H1 (cell line): Measurements from ENCODE around the gene RSBN1. TPM values are rescaled to one million over a fixed set of nuclear protein-coding genes. Genes with fewer than 3 reads are reported as not detected.

Experiments
- CTCF ChIA-PET: fragments of 300-600 bp; sonication (Branson Sonifier 250); formaldehyde crosslinking; loops from one replicate; lab custom pipeline; 2021; ENCODE audit not compliant: partially characterized antibody; lab: Charles Lee
- POLR2A ChIA-PET: fragments of 300-600 bp; sonication (Branson Sonifier 250); formaldehyde crosslinking; loops from one replicate; lab custom pipeline; 2021; ENCODE audit warnings: inconsistent platforms; ENCODE audit not compliant: partially characterized antibody; lab: Charles Lee
- DNase-seq, 2 experiments: peaks; one replicate each; pipeline versions ENCODE4 v3.0.0 to v3.0.0-alpha.2; 2010 to 2022; ENCODE audit warnings: low spot score in 2 of 2, low read depth in 1 of 2, mixed read lengths in 1 of 2
- FAIRE-seq: peaks from 2 replicates; lab custom pipeline; 2011; peaks lifted over from hg19 to GRCh38; lab: Jason Lieb, UNC
- H2AFZ ChIP-seq: 2 replicates; pipeline ENCODE4 v1.8.1; 2012; ENCODE audit warnings: low read length, inconsistent platforms
- H2AK5ac ChIP-seq: 2 replicates; pipeline ENCODE4 v1.6.1; 2013; ENCODE audit warnings: low read depth, low read length
- H2BK120ac ChIP-seq: replicated peaks from 2 replicates; pipeline ENCODE3; 2013; ENCODE audit warnings: low read depth, low read length, inconsistent platforms
- H2BK12ac ChIP-seq: 2 replicates; pipeline ENCODE4 v1.6.1; 2013; ENCODE audit warnings: low read depth, low read length
- H2BK15ac ChIP-seq: 2 replicates; pipeline ENCODE4 v1.6.1; 2013; ENCODE audit warnings: low read length
- H2BK20ac ChIP-seq: 2 replicates; pipeline ENCODE4 v1.6.1; 2013; ENCODE audit warnings: low read length
- H2BK5ac ChIP-seq: 2 replicates; pipeline ENCODE4 v1.6.1; 2013; ENCODE audit warnings: low read depth, low read length
- H3K14ac ChIP-seq: 2 replicates; pipeline ENCODE4 v1.6.1; 2013; ENCODE audit warnings: inconsistent platforms; ENCODE audit not compliant: insufficient read length
- H3K18ac ChIP-seq: 2 replicates; pipeline ENCODE4 v1.6.1; 2013; ENCODE audit warnings: low read length; ENCODE audit errors: extremely low read depth
- H3K23ac ChIP-seq: 2 replicates; pipeline ENCODE4 v1.6.1; 2013; ENCODE audit warnings: inconsistent platforms; ENCODE audit not compliant: insufficient read length
- H3K23me2 ChIP-seq: 2 replicates; pipeline ENCODE4 v1.6.1; 2013; ENCODE audit warnings: low read depth, low read length
- H3K27ac ChIP-seq: 2 replicates; pipeline ENCODE4 v1.6.1; 2011; ENCODE audit warnings: low read depth, low read length, inconsistent platforms
- H3K27me3 ChIP-seq, 4 experiments: replicated peaks in 1 of 4; 1 replicate in 1 of 4; 2 replicates in 3 of 4; pipeline versions ENCODE4 v1.6.1 to v1.8.1; 2011 to 2013; ENCODE audit warnings: low read length in 3 of 4, mild to moderate bottlenecking in 3 of 4, inconsistent platforms in 2 of 4, mixed read lengths in 2 of 4, moderate library complexity in 1 of 4; ENCODE audit not compliant: control insufficient read depth in 3 of 4, insufficient read depth in 3 of 4; ENCODE audit errors: extremely low read depth in 1 of 4
- H3K36me3 ChIP-seq, 4 experiments: 2 replicates each; pipeline versions ENCODE4 v1.6.1 to v1.8.1; 2011 to 2013; ENCODE audit warnings: mild to moderate bottlenecking in 4 of 4, low read length in 3 of 4, moderate library complexity in 2 of 4, control low read depth in 1 of 4, inconsistent platforms in 1 of 4; ENCODE audit not compliant: insufficient read depth in 4 of 4, control insufficient read depth in 2 of 4
- H3K4ac ChIP-seq: replicated peaks from 2 replicates; pipeline ENCODE3; 2013; ENCODE audit warnings: low read length, low read depth, mixed read lengths, inconsistent platforms; ENCODE audit not compliant: insufficient read length
- H3K4me1 ChIP-seq, 4 experiments: replicated peaks in 1 of 4; 1 replicate in 1 of 4; 2 replicates in 3 of 4; pipeline versions ENCODE4 v1.6.1 to v1.8.1; 2011 to 2013; ENCODE audit warnings: low read length in 3 of 4, inconsistent platforms in 2 of 4, mixed read lengths in 1 of 4; ENCODE audit not compliant: insufficient read depth in 4 of 4, control insufficient read depth in 3 of 4
- H3K4me2 ChIP-seq, 2 experiments: 2 replicates each; pipeline versions ENCODE4 v1.6.1 to v1.8.1; 2011 to 2013; ENCODE audit warnings: low read depth in 2 of 2, low read length in 2 of 2, control low read depth in 1 of 2, inconsistent platforms in 1 of 2, mild to moderate bottlenecking in 1 of 2; ENCODE audit not compliant: insufficient read depth in 1 of 2
- H3K4me3 ChIP-seq, 4 experiments: fragments of 200-600, 300-600 bp in 1 of 4; sonication (generic), shearing (Covaris generic), sonication (Bioruptor Twin) in 1 of 4; 2 replicates each; pipeline versions ENCODE4 v1.5.1 to v1.8.1; 2011 to 2016; ENCODE audit warnings: low read length in 4 of 4, low read depth in 3 of 4, control low read depth in 2 of 4, inconsistent platforms in 2 of 4, mild to moderate bottlenecking in 2 of 4, mixed read lengths in 1 of 4, moderate library complexity in 1 of 4; ENCODE audit not compliant: insufficient read depth in 2 of 4; ENCODE audit errors: extremely low read depth in 1 of 4
- H3K56ac ChIP-seq: replicated peaks from 2 replicates; pipeline ENCODE3; 2013; ENCODE audit warnings: low read depth, mild to moderate bottlenecking, mixed read lengths, low read length, inconsistent platforms; ENCODE audit not compliant: insufficient read length
- H3K79me1 ChIP-seq: 2 replicates; pipeline ENCODE4 v1.6.1; 2013; ENCODE audit warnings: low read depth, low read length, control low read depth
- H3K79me2 ChIP-seq, 2 experiments: 2 replicates each; pipeline versions ENCODE4 v1.6.1 to v1.8.1; 2012 to 2013; ENCODE audit warnings: low read length in 2 of 2, mild to moderate bottlenecking in 2 of 2, inconsistent platforms in 1 of 2; ENCODE audit not compliant: insufficient read depth in 2 of 2, control insufficient read depth in 1 of 2
- H3K9ac ChIP-seq, 4 experiments: replicated peaks in 1 of 4; 1 replicate in 1 of 4; 2 replicates in 3 of 4; pipeline versions ENCODE4 v1.6.1 to v1.8.1; 2011 to 2013; ENCODE audit warnings: low read depth in 3 of 4, low read length in 3 of 4, control low read depth in 2 of 4, mild to moderate bottlenecking in 2 of 4, moderate library complexity in 2 of 4, inconsistent platforms in 1 of 4; ENCODE audit errors: extremely low read depth in 1 of 4
- H3K9me3 ChIP-seq, 2 experiments: 2 replicates each; pipeline versions ENCODE4 v1.6.1 to v1.8.1; 2012 to 2013; ENCODE audit warnings: mild to moderate bottlenecking in 2 of 2, moderate library complexity in 2 of 2, control low read depth in 1 of 2, inconsistent platforms in 1 of 2, low read depth in 1 of 2, low read length in 1 of 2, mixed read lengths in 1 of 2; ENCODE audit not compliant: insufficient read depth in 2 of 2
- H4K20me1 ChIP-seq, 2 experiments: replicated peaks in 1 of 2; 2 replicates each; pipeline versions ENCODE3 to v1.8.1; 2011 to 2013; ENCODE audit warnings: inconsistent platforms in 2 of 2, low read length in 2 of 2, mild to moderate bottlenecking in 1 of 2; ENCODE audit not compliant: insufficient read depth in 2 of 2, control insufficient read depth in 1 of 2
- H4K5ac ChIP-seq: 2 replicates; pipeline ENCODE4 v1.6.1; 2013; ENCODE audit warnings: low read length, low read depth, mixed read lengths, inconsistent platforms; ENCODE audit not compliant: insufficient read length
- H4K8ac ChIP-seq: 2 replicates; pipeline ENCODE4 v1.8.0; 2013; ENCODE audit warnings: mild to moderate bottlenecking, moderate library complexity, low read length, inconsistent platforms; ENCODE audit not compliant: insufficient read depth; ENCODE audit errors: extremely low read depth
- H4K91ac ChIP-seq: replicated peaks from 2 replicates; pipeline ENCODE3; 2013; ENCODE audit warnings: low read length, mixed read lengths, inconsistent platforms; ENCODE audit not compliant: insufficient read length
- BACH1 ChIP-seq: IDR thresholded peaks from 2 replicates; pipeline ENCODE4 v1.6.1; 2012; ENCODE audit warnings: low read length, improper control_type of control experiment
- CBX8 ChIP-seq: fragments of 300-800, 300-1000 bp; sonication (generic); IDR thresholded peaks from 2 replicates; pipeline ENCODE4 v1.7.1; 2016; ENCODE audit warnings: low read depth, low read length, borderline replicate concordance
- KDM4A ChIP-seq: IDR thresholded peaks from one replicate; pipeline ENCODE4 v1.7.1; 2012; ENCODE audit warnings: low read depth, mild to moderate bottlenecking, moderate library complexity, low read length, inconsistent platforms; ENCODE audit not compliant: severe bottlenecking
- SAP30 ChIP-seq: fragments of 300-600 bp; sonication (generic); IDR thresholded peaks from 2 replicates; pipeline ENCODE4 v1.7.1; 2012; ENCODE audit warnings: low read length, moderate library complexity, mild to moderate bottlenecking, inconsistent platforms; ENCODE audit not compliant: insufficient read depth, insufficient replicate concordance
- TEAD4 ChIP-seq: IDR thresholded peaks from 2 replicates; pipeline ENCODE4 v1.6.1; 2012; ENCODE audit warnings: low read depth, low read length, inconsistent platforms, mixed read lengths
- YY1 ChIP-seq: IDR thresholded peaks from 2 replicates; pipeline ENCODE4 v1.6.1; 2011; ENCODE audit warnings: low read depth, mild to moderate bottlenecking, low read length
- WGBS, 2 experiments: shearing (Covaris generic) in 1 of 2; methylation state at CpG; one replicate each; pipeline versions ENCODE4 v1.1.6 to v1.1.7; 2013 to 2015; ENCODE audit warnings: low lambda C conversion rate in 2 of 2, mixed read lengths in 2 of 2, inconsistent platforms in 1 of 2, low coverage in 1 of 2, missing lambda C conversion rate in 1 of 2; ENCODE audit not compliant: insufficient replicate concordance in 2 of 2, insufficient coverage in 1 of 2, insufficient read length in 1 of 2; ENCODE audit errors: extremely low coverage in 1 of 2, missing lambda C conversion rate in 1 of 2; 5-methylcytosine and 5-hydroxymethylcytosine counted together
- polyA plus RNA-seq, 7 experiments: library from polyadenylated mRNA; depleted of rRNA in 3 of 7; stranded (reverse) in 5 of 7; unstranded in 2 of 7; fragments of >200 nt in 5 of 7; fragments of 200-250 nt in 2 of 7; gene quantifications; 1 replicate in 5 of 7; 2 replicates in 1 of 7; 4 replicates in 1 of 7; pipeline versions ENCODE4 v1.2.1 to v1.2.3, GENCODE V29; 2011 to 2013; ENCODE audit warnings: missing spikeins in 2 of 7, mixed read lengths in 2 of 7
- total RNA-seq: library from RNA; stranded (reverse); fragmentation: NEBNext Ultra II Directional; extraction: Animal tissue kit (Norgen Biotek cat#: 25700); gene quantifications from 2 replicates; pipeline ENCODE4 v1.2.1, GENCODE V29; 2021

Gene RSBN1
- total and polyA plus RNA-seq, 2 of the 8 experiments (the other 6 are each of a cell fraction or from before 2014, with no cell fraction given): 4.2 to 17.6 TPM

GRCh38 chr1:113770031-113770430, 42.2 kb downstream of the RSBN1 start:
- no peaks in the 10 kb centered on the region for H4K20me1 ChIP-seq
- no peak overlapping the region for H2BK15ac ChIP-seq
- H2AFZ ChIP-seq: no peak overlapping the region
- POLR2A ChIA-PET: no interaction called here
- peaks cover 0 to 10% (median 2%) of the 10 kb centered on the region in 4 experiments; a peak in 3 of 7 replicates for H3K4me1 ChIP-seq
- no peak overlapping the region for H3K14ac ChIP-seq
- H2BK120ac ChIP-seq: no peak overlapping the region
- no peak overlapping the region for H2BK5ac ChIP-seq
- peaks cover 0 to 15% (median 6%) of the 10 kb centered on the region in 4 experiments; a peak in 6 of 8 replicates for H3K36me3 ChIP-seq
- no peak overlapping the region for H3K27ac ChIP-seq
- H4K91ac ChIP-seq: no peak overlapping the region
- FAIRE-seq (no peak), DNase-seq (no peak)
- TF ChIP-seq BACH1: no peak
- no peak for TF ChIP-seq SAP30
- TF ChIP-seq TEAD4: no peak
- no peak for TF ChIP-seq YY1
- no peak for TF ChIP-seq KDM4A
- no peak for TF ChIP-seq CBX8
- 100% methylated on average over 1 of the region's 1 CpG; no CpG with 5 or more reads in 1 of the 2 experiments for WGBS, 2 experiments
- no peaks in the 10 kb centered on the region for H3K79me1 ChIP-seq
- no peaks in the 10 kb centered on the region; the same call in 1 of the 2 replicates for H3K23me2 ChIP-seq
- no peak overlapping the region for H4K5ac ChIP-seq
- no peaks in the 10 kb centered on the region for H3K79me2 ChIP-seq
- no peaks in the 10 kb centered on the region for H3K9me3 ChIP-seq
- CTCF ChIA-PET: interaction anchor here (0.7 to 1.2 kb wide), 3 partner anchors 10 to 21 kb away, joined by 3 read pairs; no protein-coding TSS in a partner anchor
- H3K27me3 ChIP-seq: peaks cover 0 to 1% (median 0%) of the 10 kb centered on the region in 4 experiments; a peak in 1 of 7 replicates
- no peak overlapping the region for H4K8ac ChIP-seq
- no peak overlapping the region for H2BK12ac ChIP-seq
- H3K23ac ChIP-seq: no peak overlapping the region
- no peak overlapping the region for H3K9ac ChIP-seq
- H3K4ac ChIP-seq: no peak overlapping the region
- no peak overlapping the region for H2AK5ac ChIP-seq
- H3K18ac ChIP-seq: no peak overlapping the region
- no peak overlapping the region for H3K4me2 ChIP-seq
- H3K4me3 ChIP-seq: peak overlapping the region in 1 of 4 experiments; percentile 4; a peak in 1 of 8 replicates
- no peak overlapping the region for H2BK20ac ChIP-seq
- no peak overlapping the region for H3K56ac ChIP-seq
